ENCODE data around the gene NTRK2.

NTRK2 gene

DNA sequence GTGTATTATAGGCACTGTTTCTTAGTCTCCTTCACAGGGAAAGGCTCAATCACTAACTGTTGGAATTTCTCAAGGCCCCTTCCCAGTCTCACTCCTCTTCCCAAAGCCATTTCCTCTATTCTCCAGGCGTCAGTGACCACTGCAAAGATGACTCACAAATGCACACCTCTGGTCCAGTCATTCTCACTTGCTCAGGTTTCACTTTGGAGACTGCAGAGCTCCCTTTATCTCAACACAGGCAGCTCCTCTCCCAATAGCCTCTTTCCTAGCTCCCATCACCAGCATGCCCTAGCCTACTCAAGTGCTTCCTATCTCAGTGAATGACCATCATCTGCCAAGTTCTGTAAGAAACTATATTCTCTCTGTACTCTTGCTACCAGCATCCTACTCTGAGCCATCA, 323.6 kb downstream of the NTRK2 start:
- no peak for DNase-seq

DNA sequence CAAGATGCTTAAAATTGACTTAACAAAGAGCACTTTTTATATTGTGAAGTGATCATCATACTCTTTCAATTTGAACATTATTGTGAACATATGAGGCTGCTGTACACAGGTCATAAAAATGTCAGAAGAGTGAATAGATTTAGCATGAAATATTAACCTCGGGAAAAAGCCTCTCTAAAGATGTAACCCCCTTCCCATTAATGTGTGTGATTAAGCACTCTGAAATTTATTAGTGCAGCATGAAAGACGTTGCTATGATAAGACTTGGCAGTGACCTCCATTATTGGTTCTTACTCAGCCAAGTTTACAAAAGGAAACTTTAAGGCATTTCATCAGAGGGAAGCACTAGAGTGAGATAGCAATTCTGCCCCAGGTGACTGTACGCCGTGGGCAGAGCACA, 326.5 kb downstream of the NTRK2 start:
- DNase-seq, result no peak

DNA sequence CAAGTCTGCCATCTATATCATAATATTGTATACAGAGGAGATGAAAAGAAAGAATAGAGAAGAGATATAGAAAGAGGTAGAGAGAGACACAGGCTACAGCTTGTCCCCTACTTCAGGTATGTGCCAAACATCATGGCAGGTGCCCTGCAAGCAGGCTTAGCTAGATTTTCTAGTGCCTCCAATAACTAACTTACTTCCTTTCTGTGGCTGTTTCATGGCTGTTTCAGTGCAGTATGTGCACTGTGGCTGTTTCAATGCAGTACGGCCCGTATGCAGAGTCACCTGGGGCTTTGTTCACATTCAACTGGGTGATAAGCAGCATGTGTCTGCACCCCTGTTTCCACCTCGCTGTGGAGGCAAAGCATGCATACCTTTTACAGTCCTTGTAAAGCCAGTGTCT, 327.2 kb downstream of the NTRK2 start:
- DNase-seq, result no peak

DNA sequence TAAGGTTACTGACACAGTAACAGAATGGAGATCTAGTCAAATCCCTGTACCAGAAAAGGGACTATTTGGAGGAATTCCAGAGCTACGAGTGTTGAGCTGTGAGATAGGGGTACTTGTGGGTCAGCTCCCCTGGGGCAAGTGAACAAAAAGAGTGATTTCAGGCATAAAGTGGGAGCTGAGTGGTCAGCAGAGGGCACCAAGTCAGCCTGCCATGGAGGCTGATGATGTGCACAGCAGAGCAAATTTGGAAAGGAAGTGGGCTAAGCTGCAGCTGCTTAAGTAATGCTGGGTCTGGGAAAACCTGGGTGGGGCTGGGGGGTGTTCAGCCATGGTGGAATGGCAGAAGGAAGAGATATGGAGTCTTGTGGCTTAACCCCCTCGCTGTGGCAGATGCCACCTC, 327.9 kb downstream of the NTRK2 start:
- DNase-seq, result no peak

DNA sequence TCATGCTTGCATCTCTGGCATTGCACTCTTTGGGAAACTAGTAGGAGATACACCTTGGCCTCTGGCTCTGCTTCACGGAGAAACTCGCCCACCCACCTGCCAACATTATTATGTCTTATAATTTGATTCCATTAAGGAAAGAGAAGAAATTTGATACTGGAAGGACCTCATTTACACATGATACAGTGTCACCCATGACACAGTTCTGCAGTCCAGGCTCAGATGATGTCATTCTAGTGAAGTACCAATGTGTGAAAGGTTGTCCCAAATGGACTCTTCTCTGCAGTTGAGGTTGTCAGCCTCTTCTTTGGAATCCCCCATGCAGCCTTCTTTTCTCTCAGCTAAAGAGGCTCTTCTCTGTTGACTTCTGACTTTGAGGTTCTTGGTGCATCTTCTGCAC, 329.1 kb downstream of the NTRK2 start:
- DNase-seq, result no peak

DNA sequence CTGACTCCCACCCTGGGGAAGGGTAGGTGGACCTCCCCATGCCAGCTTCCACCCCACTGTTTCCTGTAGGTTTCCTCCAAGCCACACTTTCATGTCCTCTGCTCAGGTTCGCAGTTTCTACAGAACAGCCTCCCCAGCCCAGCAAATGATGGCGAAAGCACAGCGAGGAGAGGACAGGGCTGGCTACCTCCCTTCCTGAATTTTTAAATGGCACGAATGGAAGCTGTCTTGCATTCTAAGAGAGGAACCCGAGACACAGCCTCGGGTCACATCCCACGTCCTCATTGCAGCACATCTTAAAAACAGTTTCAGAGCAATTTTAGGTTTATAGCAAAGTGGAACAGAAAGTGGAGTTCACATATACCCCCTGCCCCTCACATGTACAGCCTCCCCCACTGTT, 330.3 kb downstream of the NTRK2 start:
- DNase-seq, result no peak

DNA sequence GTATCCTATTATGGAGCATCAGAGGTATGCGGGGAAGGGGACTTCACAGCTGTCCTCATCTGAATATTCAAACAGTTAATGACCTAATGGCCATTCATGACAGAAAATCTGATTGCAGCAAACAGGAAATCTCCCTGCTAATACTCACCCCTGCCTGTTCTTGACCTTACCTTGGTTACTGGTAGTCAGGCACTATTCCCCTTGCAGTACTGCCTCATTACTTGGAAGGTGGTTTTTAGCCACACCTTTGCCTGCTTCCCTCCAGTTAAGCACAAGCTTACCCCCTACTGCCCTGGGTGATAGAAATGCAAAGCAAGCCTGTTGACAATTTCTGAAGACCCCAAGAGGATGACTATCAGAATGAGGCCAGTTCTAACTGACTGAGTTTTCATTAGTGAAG, 332.4 kb downstream of the NTRK2 start:
- no peak for DNase-seq

DNA sequence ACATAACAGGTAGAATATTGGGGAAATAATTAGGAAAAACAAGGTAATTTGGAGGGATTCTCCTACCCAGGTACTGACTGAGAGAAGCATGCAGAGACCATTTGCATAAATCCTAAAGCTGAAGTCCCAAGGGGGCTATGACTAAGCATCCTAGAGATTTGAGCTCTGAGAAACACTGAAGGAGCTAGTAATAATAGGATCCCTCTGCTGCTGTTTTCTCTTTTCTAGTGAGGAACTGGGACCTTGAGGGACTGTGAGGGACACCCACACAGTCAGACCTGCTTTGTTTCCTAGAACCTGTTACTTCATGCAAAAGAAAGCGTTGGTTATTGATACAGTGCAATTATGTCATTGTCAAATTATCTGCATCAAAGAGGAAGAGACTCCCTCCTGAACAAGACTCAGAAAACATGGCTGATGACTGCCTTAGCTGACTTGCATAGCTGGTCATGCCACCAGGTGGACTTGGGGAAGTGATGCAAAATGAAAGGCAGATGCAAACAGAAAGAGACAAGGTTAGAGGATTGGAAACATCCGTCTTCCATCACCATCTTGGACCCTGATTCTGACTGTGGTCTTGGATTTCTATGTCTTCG, 335.4 kb downstream of the NTRK2 start:
- no peak for DNase-seq

DNA sequence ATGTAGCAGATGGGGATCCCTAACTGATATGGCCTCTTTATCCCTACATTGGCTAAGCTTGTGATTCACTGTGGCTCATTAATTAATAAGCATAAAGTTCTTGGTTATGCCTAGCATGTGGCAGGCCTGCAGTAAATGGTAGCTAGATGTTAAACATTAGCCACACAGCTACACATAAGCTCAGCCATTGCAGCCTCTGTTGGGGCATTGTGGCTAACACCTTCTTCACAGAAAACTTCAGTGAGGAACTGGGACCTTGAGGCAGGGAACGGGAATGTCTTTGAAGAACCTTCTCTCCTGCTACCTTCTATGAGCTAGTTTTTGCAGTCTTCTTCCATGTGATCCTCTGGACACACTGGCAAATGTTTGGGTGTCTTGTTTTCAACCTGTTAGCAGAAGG, 338.2 kb downstream of the NTRK2 start:
- no peak for DNase-seq

DNA sequence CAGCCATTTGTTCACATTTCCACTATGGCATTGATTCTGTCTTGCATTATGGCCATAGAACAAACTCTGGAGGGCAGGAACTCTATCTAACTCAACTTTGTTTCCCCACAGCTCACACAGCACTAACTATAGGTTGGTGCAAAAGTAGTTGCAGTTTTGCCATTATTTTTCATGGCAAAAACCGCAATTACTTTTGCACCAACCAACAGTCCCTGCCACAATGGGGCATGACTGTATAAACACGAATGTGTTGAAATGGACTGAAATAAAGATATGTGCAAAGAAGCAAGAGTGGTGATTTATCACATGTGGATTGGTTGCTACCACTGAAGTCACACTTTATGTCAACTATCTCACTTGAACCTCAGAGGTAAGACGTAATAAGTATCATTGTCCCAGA, 338.7 kb downstream of the NTRK2 start:
- DNase-seq, result no peak

DNA sequence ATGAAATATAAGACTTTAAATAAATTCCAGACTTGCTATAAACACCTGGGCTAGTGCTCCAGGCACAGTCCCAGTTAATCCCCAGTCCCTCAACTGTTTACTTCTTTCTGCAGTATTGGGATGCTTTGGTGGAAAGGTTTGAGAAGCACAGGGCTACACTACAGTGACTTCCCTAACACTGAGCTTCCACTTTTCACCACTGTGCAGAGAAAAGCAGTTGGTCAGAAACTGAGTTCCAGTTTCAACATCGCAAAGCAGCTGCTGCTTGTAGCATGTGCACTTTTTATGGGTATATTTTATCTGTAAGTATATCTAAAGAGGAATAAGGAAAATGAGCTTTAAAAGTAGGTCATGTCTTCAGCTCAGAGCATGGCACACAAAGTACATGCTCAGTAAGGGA, 339.7 kb downstream of the NTRK2 start:
- no peak for DNase-seq

DNA sequence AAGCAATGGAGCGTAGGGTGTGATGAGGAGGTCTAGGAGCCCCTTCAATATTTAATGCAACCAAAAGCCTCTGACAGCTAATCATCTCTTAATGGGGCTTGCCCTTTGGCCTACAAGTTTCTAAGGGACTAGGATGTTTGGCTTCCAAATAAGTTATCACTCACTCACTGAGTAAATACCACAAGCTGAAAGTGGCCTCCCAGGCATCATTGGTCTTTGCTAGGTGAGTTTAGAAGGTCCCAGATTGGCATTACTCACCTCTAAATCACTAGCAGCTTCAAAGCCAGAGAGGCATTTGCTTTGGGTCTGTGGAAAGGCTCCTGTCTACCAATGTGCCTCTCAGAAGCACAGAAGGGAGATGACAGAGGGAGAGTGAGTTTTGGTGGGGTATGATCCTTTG, 344.2 kb downstream of the NTRK2 start:
- no peak for DNase-seq

DNA sequence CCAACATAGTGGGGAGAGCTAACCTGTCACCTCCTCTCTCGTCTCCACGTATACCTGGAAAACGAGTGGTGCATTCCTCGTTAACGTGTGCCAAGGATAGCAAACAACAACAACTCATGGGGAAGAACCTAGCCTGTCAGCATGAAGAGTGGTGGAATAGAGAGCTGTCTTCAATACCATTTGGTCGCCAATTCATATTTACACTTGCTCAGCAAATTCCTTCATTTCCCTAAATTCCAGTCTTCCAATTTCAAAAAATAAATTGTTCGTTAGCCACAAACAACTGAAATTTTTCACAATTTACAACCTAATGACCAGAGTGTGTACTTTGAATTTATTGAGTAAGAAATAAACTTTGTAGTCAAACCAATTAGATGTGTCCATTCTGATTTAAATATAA, 344.8 kb downstream of the NTRK2 start:
- no peak for DNase-seq

DNA sequence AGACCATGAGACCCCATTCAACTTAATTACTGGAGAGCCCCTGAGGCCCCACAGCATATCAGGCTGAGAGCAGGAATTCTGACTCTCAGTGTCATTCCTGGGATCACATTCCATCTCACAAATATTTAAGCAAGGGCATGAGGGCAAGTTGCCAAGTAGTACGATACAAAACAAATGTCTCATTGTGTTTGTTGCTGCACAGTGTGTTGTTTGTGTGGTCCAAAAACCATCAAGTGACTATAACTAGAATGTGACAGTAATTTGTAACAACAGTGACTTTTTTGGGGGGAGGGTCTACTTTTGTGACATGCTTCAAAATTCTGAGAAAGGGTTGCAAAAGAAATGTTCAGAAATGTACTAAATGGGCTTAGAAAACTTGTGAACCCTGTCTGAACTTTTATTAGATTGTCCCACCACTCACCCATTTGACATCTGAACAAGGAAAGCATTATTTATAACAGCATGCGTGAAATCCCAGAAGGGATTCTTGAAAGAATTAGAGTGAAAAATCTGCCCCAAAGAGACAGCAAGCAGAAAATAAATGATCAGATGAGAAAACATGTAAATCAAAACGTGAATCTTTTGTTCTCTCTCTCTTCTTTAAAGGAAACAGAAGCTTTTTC, 347.0 kb downstream of the NTRK2 start:
- no peak for DNase-seq

DNA sequence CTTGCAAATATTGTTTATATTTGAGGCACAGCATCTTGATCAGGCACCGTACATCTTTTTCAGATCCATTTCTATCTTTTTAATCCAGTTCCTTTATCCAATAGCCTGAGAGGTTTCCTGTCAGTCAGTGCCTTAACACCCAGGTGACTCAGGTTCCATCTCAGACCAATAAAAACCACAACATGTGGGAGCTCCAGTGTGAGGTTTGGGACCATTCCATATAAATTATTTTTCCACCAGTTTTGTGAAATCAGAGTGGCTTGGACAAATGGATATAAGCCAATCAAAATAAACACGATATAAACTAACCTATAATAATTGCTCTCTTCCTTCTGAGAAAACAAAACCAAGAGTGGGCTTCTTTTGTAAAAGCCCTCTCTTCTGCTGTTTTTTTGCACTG, 351.3 kb downstream of the NTRK2 start:
- no peak for DNase-seq

DNA sequence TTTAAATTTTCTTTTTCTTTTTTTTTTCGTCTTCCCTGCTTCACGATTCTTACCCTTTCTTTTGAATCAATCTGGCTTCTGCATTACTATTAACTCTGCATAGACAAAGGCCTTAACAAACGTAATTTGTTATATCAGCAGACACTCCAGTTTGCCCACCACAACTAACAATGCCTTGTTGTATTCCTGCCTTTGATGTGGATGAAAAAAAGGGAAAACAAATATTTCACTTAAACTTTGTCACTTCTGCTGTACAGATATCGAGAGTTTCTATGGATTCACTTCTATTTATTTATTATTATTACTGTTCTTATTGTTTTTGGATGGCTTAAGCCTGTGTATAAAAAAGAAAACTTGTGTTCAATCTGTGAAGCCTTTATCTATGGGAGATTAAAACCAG, 352.2 kb downstream of the NTRK2 start:
- DNase-seq, result no peak

DNA sequence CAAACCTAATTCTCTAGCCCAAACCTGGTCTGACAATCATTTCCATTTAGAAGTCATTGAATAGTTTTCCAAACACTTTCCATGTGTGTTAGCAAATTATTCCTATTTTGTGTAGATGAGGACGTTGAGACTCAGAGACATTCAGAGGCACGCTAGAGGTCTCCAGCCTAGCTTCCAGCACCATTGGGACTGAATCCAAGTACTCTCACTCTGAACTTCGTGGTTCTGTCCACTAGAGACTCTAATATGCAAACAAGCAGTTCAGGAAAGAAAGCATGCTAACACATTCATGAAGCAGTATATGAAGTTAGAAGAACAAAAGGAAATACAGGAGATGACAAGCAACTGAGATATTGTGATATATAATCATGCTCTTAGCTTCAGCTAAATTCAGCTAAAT, 354.8 kb downstream of the NTRK2 start:
- no peak for DNase-seq

DNA sequence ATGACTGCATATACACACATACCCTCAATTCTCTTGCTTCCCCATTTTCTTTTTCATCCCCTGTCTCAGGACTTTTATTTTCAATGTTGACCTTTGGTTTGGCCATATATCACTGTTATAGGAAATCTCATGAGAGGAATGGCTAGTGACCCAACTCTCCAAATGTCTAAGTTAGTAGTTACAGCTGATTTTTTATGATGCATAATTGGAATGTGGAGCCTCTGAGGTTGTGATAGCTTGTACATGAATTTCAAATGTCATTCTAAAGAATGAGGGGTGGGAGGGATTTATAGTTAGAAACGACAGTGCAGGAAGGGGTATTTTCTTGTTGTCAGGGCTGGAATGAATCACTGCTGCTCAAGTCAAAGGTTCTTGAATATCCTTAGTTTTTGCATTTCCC, 356.1 kb downstream of the NTRK2 start:
- DNase-seq, result no peak

DNA sequence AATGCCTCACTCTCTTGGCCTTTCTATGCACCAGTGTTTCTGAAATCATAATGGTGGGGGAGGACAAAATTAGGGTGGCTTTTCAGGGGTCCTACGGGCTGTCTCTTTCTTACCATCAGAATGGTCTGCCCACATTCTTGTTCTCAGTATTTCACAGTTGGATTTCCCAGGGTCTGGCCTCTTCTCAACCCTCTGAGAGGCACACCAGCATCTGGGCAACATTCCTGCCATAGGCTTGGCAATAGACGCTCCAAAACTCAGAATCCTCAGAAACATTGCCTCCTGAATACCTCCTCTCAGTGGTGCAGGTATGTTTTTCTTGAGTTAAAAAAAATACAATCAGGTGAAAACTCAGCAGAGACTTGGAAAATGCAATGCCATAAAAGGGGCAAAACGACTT, 358.3 kb downstream of the NTRK2 start:
- no peak for DNase-seq

DNA sequence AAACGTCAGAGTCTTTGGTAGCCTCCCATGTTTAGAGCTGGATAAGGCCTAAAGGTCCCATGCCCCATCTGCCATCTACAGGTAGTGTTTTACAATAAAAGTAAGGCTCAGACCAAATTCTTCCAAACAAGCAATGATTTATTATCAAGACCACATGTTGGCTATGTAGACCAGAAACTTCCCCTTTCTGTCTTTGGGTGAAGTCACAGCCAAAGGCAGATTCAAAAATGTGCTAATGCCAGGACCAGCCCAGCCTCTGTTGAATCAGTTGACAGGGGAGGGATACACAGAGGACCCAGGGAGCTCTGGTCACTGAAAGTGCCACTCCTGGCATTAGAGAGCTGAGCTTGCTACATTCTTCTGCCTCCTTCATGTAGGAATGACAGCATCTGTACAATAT, 360.8 kb downstream of the NTRK2 start:
- no peak for DNase-seq

DNA sequence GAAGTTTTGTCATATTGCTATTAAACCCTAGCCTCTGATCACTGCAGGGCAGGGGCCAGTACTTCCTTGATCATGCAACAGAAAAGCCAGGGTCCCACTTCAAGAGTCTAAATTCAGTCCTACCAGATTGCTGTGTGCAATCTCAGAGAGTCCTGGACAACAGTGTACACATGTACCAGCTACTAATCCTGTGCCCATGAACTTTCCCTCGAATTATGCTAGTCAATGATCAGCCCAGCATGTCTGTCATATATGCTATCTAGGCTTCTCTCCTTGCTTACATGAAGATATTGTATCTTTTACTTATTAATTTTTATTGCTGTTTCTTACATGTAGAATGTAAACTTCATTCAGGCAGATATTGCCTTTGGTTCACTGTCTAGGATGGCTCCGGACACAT, 367.0 kb downstream of the NTRK2 start:
- DNase-seq, result no peak

DNA sequence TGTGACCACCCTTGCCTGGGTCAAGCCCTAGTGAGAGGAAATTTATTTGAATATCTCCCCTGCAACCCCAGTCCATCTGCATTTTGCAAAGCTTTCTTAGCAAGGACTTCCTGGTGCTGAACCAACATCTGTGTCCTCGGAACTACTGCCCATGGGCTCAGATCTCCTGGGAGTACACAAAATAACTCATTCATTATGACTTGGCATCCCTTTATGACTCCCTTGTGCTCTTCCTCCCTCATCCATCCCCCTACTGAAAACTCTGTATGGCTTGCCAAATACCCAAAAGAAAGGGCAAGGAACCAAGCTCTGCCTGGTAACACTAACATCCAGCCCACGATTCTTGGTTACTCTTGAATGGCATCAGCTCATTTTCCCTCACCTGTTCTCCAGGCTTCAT, 368.5 kb downstream of the NTRK2 start:
- DNase-seq, result no peak

DNA sequence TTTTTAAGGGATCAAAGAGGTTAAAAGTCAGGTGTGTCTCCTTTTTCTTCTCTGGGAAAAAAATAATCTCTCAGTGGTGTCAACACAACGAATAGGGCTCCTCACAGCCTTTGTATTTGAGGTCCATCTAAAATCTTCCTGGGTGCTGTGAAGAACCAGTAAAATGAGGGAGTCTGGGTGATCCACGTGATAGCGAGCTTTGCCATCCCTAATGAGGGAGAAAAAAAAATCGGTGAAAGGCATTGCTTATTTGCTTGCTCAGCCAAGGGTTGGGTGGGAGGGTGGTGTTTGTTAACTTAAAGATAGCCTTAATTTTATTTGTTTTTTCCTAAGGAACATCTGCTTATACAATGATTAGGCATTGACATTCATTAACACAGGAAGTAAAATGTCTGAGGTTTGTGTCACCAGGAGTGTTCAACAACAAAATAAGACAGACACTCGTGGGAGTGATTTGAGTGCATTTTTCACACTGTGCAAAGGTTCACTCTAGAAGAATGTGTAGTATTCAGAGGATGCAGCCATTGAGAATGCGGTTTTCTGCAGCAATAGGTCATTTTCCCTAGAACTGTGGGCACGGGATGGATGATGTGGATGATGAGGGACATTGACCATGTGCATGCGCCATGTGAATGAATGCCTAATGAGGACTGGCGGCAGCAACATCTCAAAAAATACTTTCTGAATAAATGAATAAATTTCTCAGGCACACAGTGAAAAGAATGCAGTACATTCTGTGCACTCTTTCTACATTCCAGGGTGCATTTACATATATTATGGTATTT, 369.5 kb downstream of the NTRK2 start:
- DNase-seq, result no peak

DNA sequence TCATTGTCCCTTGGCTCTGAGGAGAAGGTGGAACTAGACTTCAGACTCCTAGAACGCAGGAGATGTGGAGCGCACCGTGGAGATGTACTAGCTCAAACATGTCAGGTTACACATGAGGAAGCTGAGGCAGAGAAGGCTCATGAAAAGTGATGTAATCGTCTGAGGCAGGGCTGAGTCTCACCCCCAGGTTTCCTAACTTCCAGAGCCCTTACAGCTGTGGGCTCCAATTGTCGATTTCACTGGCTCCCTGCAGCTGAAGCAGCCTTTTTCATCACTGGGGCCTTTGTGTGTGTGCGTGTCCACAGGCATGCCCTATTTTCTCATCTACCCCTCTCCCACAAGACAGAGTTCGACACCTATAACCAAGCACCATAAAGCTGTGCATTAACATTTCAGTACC, 370.6 kb downstream of the NTRK2 start:
- no peak for DNase-seq

All from NCI-H187 treated with DMSO at 0.1 percent for 48 hours (cell line).